Endothelial cell of umbilical vein (primary cell): ENCODE results near the gene DDX49. TPM values are rescaled to one million over a fixed set of nuclear protein-coding genes. Genes with fewer than 3 reads are reported as not detected.

Experiments used
- BruUV-seq: library from RNA; stranded (reverse); fragments of 400-500 nt; replicated peaks from 2 replicates; lab custom pipeline; 2021; lab: Mats Ljungman, UMichigan
- CTCF ChIA-PET: fragments of 300-600, 350-600 bp; sonication (Branson Sonifier 250); formaldehyde crosslinking; loops from one replicate; lab custom pipeline; 2021; ENCODE audit warnings: antibody characterized with exemption, inconsistent platforms; lab: Charles Lee
- POLR2A ChIA-PET: fragments of 300-600, 350-600 bp; sonication (Branson Sonifier 250); formaldehyde crosslinking; loops from one replicate; lab custom pipeline; 2021; ENCODE audit warnings: antibody characterized with exemption, inconsistent platforms; lab: Charles Lee
- DNase-seq: peaks from one replicate; pipeline ENCODE4 v3.0.0-alpha.2; 2011; ENCODE audit warnings: low read depth, low spot score
- FAIRE-seq: peaks from 2 replicates; lab custom pipeline; 2011; peaks lifted over from hg19 to GRCh38; lab: Jason Lieb, UNC
- H2AFZ ChIP-seq: 2 replicates; pipeline ENCODE4 v1.6.0; 2012; ENCODE audit warnings: low read depth, low read length, control low read depth, inconsistent platforms
- H3K27ac ChIP-seq: 2 replicates; pipeline ENCODE4 v1.5.1; 2011; ENCODE audit warnings: low read depth, mild to moderate bottlenecking, control low read depth, low read length, moderate library complexity; ENCODE audit not compliant: insufficient read depth
- H3K27me3 ChIP-seq, 2 experiments: 2 replicates each; pipeline versions ENCODE4 v1.6.0 to v1.6.1; 2011; ENCODE audit warnings: low read length in 2 of 2, mixed read lengths in 1 of 2; ENCODE audit not compliant: control insufficient read depth in 2 of 2, insufficient read depth in 2 of 2
- H3K36me3 ChIP-seq, 2 experiments: 2 replicates in 1 of 2; 3 replicates in 1 of 2; pipeline ENCODE4 v1.5.1; 2011; ENCODE audit warnings: low read length in 2 of 2, mild to moderate bottlenecking in 1 of 2, moderate library complexity in 1 of 2; ENCODE audit not compliant: control insufficient read depth in 2 of 2, insufficient read depth in 2 of 2; ENCODE audit errors: extremely low read depth in 1 of 2
- H3K4me1 ChIP-seq: 3 replicates; pipeline ENCODE4 v1.5.1; 2011; ENCODE audit warnings: mild to moderate bottlenecking, low read length; ENCODE audit not compliant: control insufficient read depth, insufficient read depth; ENCODE audit errors: extremely low read depth
- H3K4me2 ChIP-seq: 2 replicates; pipeline ENCODE4 v1.6.1; 2011; ENCODE audit warnings: low read length, control low read depth, mixed read lengths; ENCODE audit not compliant: insufficient read depth
- H3K4me3 ChIP-seq, 3 experiments: fragments of 200-600 bp in 1 of 3; sonication (generic), shearing (Covaris generic) in 1 of 3; replicated peaks in 1 of 3; 2 replicates each; pipeline ENCODE4 v1.5.1; 2011 to 2016; ENCODE audit warnings: control low read depth in 3 of 3, low read length in 3 of 3, mild to moderate bottlenecking in 2 of 3, inconsistent platforms in 1 of 3, low read depth in 1 of 3, moderate library complexity in 1 of 3; ENCODE audit not compliant: insufficient read depth in 1 of 3
- H3K79me2 ChIP-seq: 2 replicates; pipeline ENCODE4 v1.6.0; 2012; ENCODE audit warnings: low read length, inconsistent platforms; ENCODE audit not compliant: control insufficient read depth, insufficient read depth
- H3K9ac ChIP-seq: replicated peaks from 2 replicates; pipeline ENCODE3; 2011; ENCODE audit warnings: low read length, control low read depth; ENCODE audit not compliant: insufficient read depth; ENCODE audit errors: extremely low read depth
- H3K9me1 ChIP-seq: replicated peaks from 3 replicates; pipeline ENCODE4 v1.6.0; 2011; ENCODE audit warnings: mild to moderate bottlenecking, low read length; ENCODE audit not compliant: control insufficient read depth, insufficient read depth; ENCODE audit errors: extremely low read depth
- H3K9me3 ChIP-seq: replicated peaks from 2 replicates; pipeline ENCODE4 v1.5.1; 2012; ENCODE audit warnings: low read length, inconsistent platforms; ENCODE audit not compliant: control insufficient read depth, insufficient read depth
- H4K20me1 ChIP-seq: replicated peaks from 2 replicates; pipeline ENCODE3; 2011; ENCODE audit warnings: mild to moderate bottlenecking, low read length; ENCODE audit not compliant: control insufficient read depth, insufficient read depth; ENCODE audit errors: extremely low read depth
- CTCF ChIP-seq, 2 donors: IDR thresholded peaks; 1 replicate in 1 of 2; 2 replicates in 1 of 2; pipeline ENCODE4 v1.5.1; 2011; ENCODE audit warnings: low read length in 2 of 2, mild to moderate bottlenecking in 2 of 2, moderate library complexity in 2 of 2, control low read depth in 1 of 2, inconsistent platforms in 1 of 2, low read depth in 1 of 2; ENCODE audit not compliant: insufficient read depth in 1 of 2; ENCODE audit errors: extremely low read depth in 1 of 2
- EZH2 ChIP-seq: IDR thresholded peaks from 2 replicates; pipeline ENCODE4 v1.6.1; 2012; ENCODE audit warnings: borderline replicate concordance, low read depth, mild to moderate bottlenecking, moderate library complexity, low read length, inconsistent platforms; ENCODE audit not compliant: severe bottlenecking
- FOS ChIP-seq: IDR thresholded peaks from 2 replicates; pipeline ENCODE4 v1.6.1; 2011; ENCODE audit warnings: mild to moderate bottlenecking, low read length, moderate library complexity, borderline replicate concordance; ENCODE audit not compliant: insufficient read depth
- GATA2 ChIP-seq: IDR thresholded peaks from 2 replicates; pipeline ENCODE4 v1.7.0; 2011; ENCODE audit warnings: low read depth, mild to moderate bottlenecking, moderate library complexity, mixed read lengths, low read length; ENCODE audit not compliant: insufficient read length, insufficient read depth
- JUN ChIP-seq: IDR thresholded peaks from 2 replicates; pipeline ENCODE4 v1.6.1; 2011; ENCODE audit warnings: borderline replicate concordance, low read depth; ENCODE audit not compliant: insufficient read length, insufficient read depth
- MAX ChIP-seq: IDR thresholded peaks from 2 replicates; pipeline ENCODE4 v1.6.1; 2011; ENCODE audit not compliant: insufficient read depth, insufficient read length
- MYC ChIP-seq: IDR thresholded peaks from one replicate; pipeline ENCODE4 v1.6.1; 2011; ENCODE audit warnings: mild to moderate bottlenecking, low read depth, low read length
- POLR2A ChIP-seq: IDR thresholded peaks from 2 replicates; pipeline ENCODE4 v1.6.1; 2012; ENCODE audit warnings: low read depth, mild to moderate bottlenecking, control low read depth, low read length
- POLR2AphosphoS5 ChIP-seq: IDR thresholded peaks from 2 replicates; pipeline ENCODE4 v1.6.1; 2012; ENCODE audit warnings: low read depth, mild to moderate bottlenecking, control low read depth, low read length, moderate library complexity; ENCODE audit not compliant: insufficient read depth
- dilution Hi-C: fragments of 300-500 bp; cut with MboI; formaldehyde crosslinking; loops from one replicate; pipeline ENCODE4 v1.15.0; 2019; ENCODE audit warnings: low sequenced_read_pairs; ENCODE audit not compliant: extremely low pct_ligation_motif_present
- intact Hi-C: fragments of 100-400 bp; cut with micrococcal nuclease; formaldehyde crosslinking; loops from one replicate; pipeline ENCODE4 v1.10.0; 2022
- polyA plus RNA-seq, 4 experiments: library from polyadenylated mRNA; depleted of rRNA in 3 of 4; stranded (reverse) in 3 of 4; unstranded in 1 of 4; fragments of >200 nt; gene quantifications; 2 replicates each; pipeline versions ENCODE4 v1.2.1 to v1.2.3, GENCODE V29; 2011 to 2012; ENCODE audit warnings: missing spikeins in 1 of 4
- total RNA-seq: library from RNA; stranded (reverse); gene quantifications from 2 replicates; pipeline ENCODE4 v1.2.3, GENCODE V29; 2021

Gene DDX49
- total and polyA plus RNA-seq, 2 donors (not counting 3 experiments of a cell fraction or from before 2014, with no cell fraction given), result 51.9 to 60.1 TPM

DNA sequence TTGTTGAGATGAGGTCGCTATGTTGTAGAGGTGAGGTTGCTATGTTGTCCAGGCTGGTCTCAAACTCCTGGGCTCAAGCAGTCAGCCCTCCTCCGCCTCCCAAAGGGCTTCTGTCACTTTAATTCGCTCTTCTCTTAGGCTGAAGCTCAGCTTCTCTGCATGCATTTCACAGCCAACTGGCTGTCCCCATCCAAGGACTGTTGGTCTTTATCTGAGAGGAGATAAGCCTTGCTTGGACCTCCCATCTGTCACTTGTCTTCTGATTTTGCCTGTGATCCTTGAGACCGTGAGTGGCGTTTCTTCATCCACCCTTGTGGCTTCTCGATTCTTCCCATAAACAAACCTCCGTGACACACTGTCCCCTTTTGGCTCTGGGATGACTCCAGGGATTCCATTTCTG is 48.0 kb upstream of the DDX49 start:
- POLR2A ChIA-PET, result no interaction called here
- Histone ChIP-seq H3K9me1 (no peaks in the 10 kb centered on the region), H3K9me3 (no peaks in the 10 kb centered on the region), H3K27me3 (peaks cover 5 to 11% of the 10 kb centered on the region in 2 experiments), H3K4me1 (no peaks in the 10 kb centered on the region), H3K79me2 (no peaks in the 10 kb centered on the region), H3K4me3 (no peak overlapping the region), H4K20me1 (no peaks in the 10 kb centered on the region), H3K27ac (no peak overlapping the region), H3K9ac (no peak overlapping the region), H3K4me2 (no peak overlapping the region), H3K36me3 (peaks cover 5 to 6% of the 10 kb centered on the region in 2 experiments), H2AFZ (no peak overlapping the region)
- FAIRE-seq, result no peak
- TF ChIP-seq FOS, result no peak
- TF ChIP-seq CTCF (IDR thresholded peaks at IDR 0.05; ENCODE audit: extremely low read depth in 1 of 2, insufficient read depth in 1 of 2, low read depth in 1 of 2, low read length in 2 of 2), result no peak
- no peak for TF ChIP-seq JUN
- no peak for TF ChIP-seq EZH2
- no peak for TF ChIP-seq MAX
- TF ChIP-seq POLR2A, result no peak
- no peak for TF ChIP-seq MYC
- TF ChIP-seq POLR2AphosphoS5, result no peak
- no peak for TF ChIP-seq GATA2
- CTCF ChIA-PET, result interaction anchor here (0.6 to 2.0 kb wide), 5 partner anchors 16 to 115 kb away, joined by 3 to 6 read pairs (median 3); partner anchors contain the start of genes COPE and DDX49
- dilution Hi-C loops, result no loop called here
- intact Hi-C loops, result no loop called here
- DNase-seq, result no peak
- no TSS peak for BruUV-seq
